ENCODE data around the gene EXOC3L2. TPM values are rescaled to one million over a fixed set of nuclear protein-coding genes. Genes with fewer than 3 reads are reported as not detected.
A peak's percentile ranks its signal among the peaks of the same experiment; 100 is the strongest.

EXOC3L2 gene
- total RNA-seq, 3 donors from 2014 or later, result 0.70 to 1.4 (median 1.2) TPM

GRCh38 chr19:45250216-45250831 lies 5.1 kb upstream of the EXOC3L2 start:
- ATAC-seq (peak; percentile 11), DNase-seq (no peak)
- Histone ChIP-seq H3K4me1 (ENCODE audit: low read depth) (peaks cover 12% of the 10 kb centered on the region), H3K4me3 (no peak overlapping the region), H3K9me3 (no peaks in the 10 kb centered on the region), H3K36me3 (ENCODE audit: low read depth) (no peaks in the 10 kb centered on the region)
- intact Hi-C loops (cut with DNase I, micrococcal nuclease), result no loop called here
- TF ChIP-seq CTCF (IDR thresholded peaks at IDR 0.05), result no peak

- Histone ChIP-seq H3K9me3 (no peaks in the 10 kb centered on the region), H3K4me3 (no peak overlapping the region), H3K36me3 (ENCODE audit: low read depth) (no peaks in the 10 kb centered on the region), H3K4me1 (ENCODE audit: low read depth) (peaks cover 12% of the 10 kb centered on the region)
- TF ChIP-seq CTCF (IDR thresholded peaks at IDR 0.05), result no peak
- DNase-seq, result no peak
- no peak for ATAC-seq
- intact Hi-C loops (cut with DNase I, micrococcal nuclease), result loop anchor here in 1 of 2 donors (5.0 kb wide), 1 partner anchor 88 kb away; no protein-coding TSS in a partner anchor
These were observed 4.2 kb upstream of the EXOC3L2 start for GRCh38 chr19:45249261-45250033.

GRCh38 chr19:45247136-45247535 lies 1.9 kb upstream of the EXOC3L2 start:
- no peak overlapping the region for H3K4me3 ChIP-seq
- TF ChIP-seq CTCF (IDR thresholded peaks at IDR 0.05), result no peak
- intact Hi-C loops (cut with DNase I, micrococcal nuclease), result loop anchor here in 1 of 2 donors (5.0 kb wide), 1 partner anchor 90 kb away; no protein-coding TSS in a partner anchor

GRCh38 chr19:45245826-45246225 lies 619 bp upstream of the EXOC3L2 start:
- no peak overlapping the region for H3K4me3 ChIP-seq
- DNase-seq, result no peak
- intact Hi-C loops (cut with DNase I, micrococcal nuclease), result loop anchor here in 1 of 2 donors (5.0 kb wide), 1 partner anchor 91 kb away; no protein-coding TSS in a partner anchor
- H3K36me3 ChIP-seq (ENCODE audit: low read depth), result no peaks in the 10 kb centered on the region
- peaks cover 4% of the 10 kb centered on the region for H3K4me1 ChIP-seq (ENCODE audit: low read depth)
- no peak for TF ChIP-seq CTCF (IDR thresholded peaks at IDR 0.05)
- ATAC-seq, result no peak
- no peaks in the 10 kb centered on the region for H3K9me3 ChIP-seq

More at GRCh38 chr19:45247136-45247535, 1.9 kb upstream of the EXOC3L2 start:
- Histone ChIP-seq H3K4me1 (ENCODE audit: low read depth) (peaks cover 7% of the 10 kb centered on the region), H3K9me3 (no peaks in the 10 kb centered on the region), H3K36me3 (ENCODE audit: low read depth) (no peaks in the 10 kb centered on the region)
- ATAC-seq (no peak), DNase-seq (no peak)

- no peak for ATAC-seq
- intact Hi-C loops (cut with DNase I, micrococcal nuclease), result no loop called here
- no peak for TF ChIP-seq CTCF (IDR thresholded peaks at IDR 0.05)
- H3K4me1 ChIP-seq (ENCODE audit: low read depth), result no peaks in the 10 kb centered on the region
- H3K36me3 ChIP-seq (ENCODE audit: low read depth), result no peaks in the 10 kb centered on the region
- H3K4me3 ChIP-seq, result no peak overlapping the region
- no peaks in the 10 kb centered on the region for H3K9me3 ChIP-seq
- DNase-seq, result no peak
These were observed 943 bp downstream of the EXOC3L2 start for GRCh38 chr19:45244133-45244794.

All from mucosa of descending colon (tissue), 3 donors.